ENCODE measurements around the gene NTNG1.

NTNG1 gene

DNA sequence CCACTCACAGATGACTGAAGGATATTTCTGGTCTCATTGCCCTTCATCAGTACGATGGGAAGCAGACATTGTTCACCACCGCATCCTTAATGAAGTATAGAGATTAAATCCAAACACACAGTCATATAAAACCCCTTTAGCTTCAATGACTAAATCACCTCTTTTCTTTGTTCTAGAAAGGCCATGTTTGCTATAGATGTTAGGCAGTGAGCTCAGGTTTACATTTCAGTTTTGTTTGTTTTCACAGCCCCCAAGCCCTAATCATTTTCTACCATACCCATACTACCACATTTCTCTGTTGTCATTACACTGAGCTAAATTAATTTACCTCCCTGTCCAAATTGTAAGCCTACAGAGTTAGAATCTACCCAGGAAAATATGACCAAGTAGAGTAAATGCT, 385.1 kb downstream of the NTNG1 start:
- DNase-seq, result peak; percentile 63

- no peak for DNase-seq
Measured at GRCh38 chr1:107526524-107527198, 385.8 kb downstream of the NTNG1 start.

DNA sequence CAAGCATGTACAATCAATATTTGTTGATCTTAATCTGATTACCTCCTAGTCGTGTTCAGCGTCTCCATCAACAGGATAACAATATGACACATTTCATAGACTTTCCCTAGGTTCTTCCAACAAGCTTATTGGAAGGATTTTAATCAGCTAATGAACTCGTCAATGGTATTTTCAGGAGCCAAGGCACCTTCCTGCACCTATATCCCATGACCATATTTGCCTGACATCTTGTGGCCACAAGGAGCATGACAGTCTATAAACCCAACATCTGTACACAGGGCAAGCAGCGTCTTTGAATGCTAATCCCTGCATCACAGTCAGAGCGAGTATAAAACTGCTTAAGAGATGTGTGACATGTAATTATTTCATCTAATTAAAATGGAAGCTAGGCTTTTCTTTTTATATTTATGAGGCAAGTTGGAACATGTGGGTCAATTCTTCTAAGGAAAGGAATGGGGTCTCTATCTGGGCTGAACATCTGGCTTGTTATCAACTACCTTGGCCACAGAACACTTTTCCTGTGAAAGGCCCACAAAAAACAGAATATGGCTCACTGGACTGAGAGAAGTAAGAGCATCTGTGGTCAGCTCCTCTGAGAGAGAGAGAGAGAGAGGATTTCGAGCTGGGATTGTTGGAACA, 388.8 kb downstream of the NTNG1 start:
- peak; percentile 48 for DNase-seq

GRCh38 chr1:107530543-107530942, 389.7 kb downstream of the NTNG1 start:
- DNase-seq, result no peak

DNA sequence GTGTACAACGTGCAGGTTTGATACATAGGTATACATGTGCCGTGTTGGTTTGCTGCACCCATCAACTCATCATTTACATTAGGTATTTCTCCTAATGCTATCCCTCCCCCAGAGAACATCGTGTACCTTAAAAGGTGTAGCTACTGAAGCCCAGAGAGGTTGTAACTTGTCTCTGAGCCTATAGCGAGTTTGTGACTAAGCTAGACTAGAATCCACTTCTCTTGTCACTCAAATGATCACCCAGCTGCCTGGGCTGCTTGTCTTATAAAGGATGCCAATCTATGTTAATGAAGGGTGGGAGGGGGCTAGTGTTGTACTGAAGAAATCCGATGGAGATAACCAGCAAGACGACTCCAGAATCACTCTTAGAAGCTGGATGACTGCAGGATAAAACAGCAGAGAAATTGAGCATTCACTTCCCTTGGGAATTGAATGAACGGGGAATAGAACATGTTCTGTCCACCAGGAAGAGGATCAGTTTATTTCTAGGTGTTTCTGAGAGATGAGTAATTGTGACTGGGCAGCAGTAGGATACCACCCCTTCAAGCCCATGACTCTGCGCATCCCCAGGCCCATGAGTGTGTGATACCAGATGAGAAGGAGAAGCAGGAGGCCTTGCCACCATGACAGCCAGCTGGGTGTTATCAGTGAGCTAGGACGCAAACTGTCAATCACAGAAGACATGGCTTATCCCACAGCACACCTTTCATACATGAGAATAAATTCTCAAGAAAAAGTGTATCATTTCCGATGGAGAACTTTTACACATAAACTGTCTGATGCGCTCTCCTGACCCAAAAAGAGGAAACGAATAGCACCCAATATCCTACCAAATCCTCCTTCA, 390.4 kb downstream of the NTNG1 start:
- DNase-seq, result no peak

- no peak for DNase-seq
Measured at GRCh38 chr1:107532318-107532717, 391.5 kb downstream of the NTNG1 start.
